SK-N-SH treated with all-trans-retinoic acid at 6 μM for 48 hours (cell line): ENCODE results near the gene TCP11L2.

Experiments
- ZFP3 ChIP-seq: fragments of 250-450 bp; sonication (Bioruptor Pico); IDR thresholded peaks from 2 replicates; pipeline ENCODE4 v1.5.0; 2020; ENCODE audit warnings: mild to moderate bottlenecking, moderate library complexity
- ZFP30 ChIP-seq: fragments of 450-650 bp; formaldehyde crosslinking; IDR thresholded peaks from 2 replicates; pipeline ENCODE4 v1.5.0; 2022; ENCODE audit warnings: mild to moderate bottlenecking, moderate library complexity
- TF ChIP-seq, protein P1 (sequence below): fragments of 250-450 bp; sonication (Bioruptor Pico); IDR thresholded peaks from 2 replicates; pipeline ENCODE4 v1.8.0; 2020; ENCODE audit warnings: mild to moderate bottlenecking, moderate library complexity, borderline replicate concordance

GRCh38 chr12:106358396-106359241 lies 56.1 kb downstream of the TCP11L2 start:
- TF ChIP-seq ZFP3 (CRISPR knock-in tag) (no peak), ZFP30 (CRISPR knock-in tag) (no peak)
- TF ChIP-seq, protein P1, sequence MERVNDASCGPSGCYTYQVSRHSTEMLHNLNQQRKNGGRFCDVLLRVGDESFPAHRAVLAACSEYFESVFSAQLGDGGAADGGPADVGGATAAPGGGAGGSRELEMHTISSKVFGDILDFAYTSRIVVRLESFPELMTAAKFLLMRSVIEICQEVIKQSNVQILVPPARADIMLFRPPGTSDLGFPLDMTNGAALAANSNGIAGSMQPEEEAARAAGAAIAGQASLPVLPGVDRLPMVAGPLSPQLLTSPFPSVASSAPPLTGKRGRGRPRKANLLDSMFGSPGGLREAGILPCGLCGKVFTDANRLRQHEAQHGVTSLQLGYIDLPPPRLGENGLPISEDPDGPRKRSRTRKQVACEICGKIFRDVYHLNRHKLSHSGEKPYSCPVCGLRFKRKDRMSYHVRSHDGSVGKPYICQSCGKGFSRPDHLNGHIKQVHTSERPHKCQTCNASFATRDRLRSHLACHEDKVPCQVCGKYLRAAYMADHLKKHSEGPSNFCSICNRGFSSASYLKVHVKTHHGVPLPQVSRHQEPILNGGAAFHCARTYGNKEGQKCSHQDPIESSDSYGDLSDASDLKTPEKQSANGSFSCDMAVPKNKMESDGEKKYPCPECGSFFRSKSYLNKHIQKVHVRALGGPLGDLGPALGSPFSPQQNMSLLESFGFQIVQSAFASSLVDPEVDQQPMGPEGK = no peak
